HL-60 (cell line): ENCODE data around the gene ZNF423.

ENCODE experiments used
- GABPA ChIP-seq: IDR thresholded peaks from 2 replicates; pipeline ENCODE4 v1.6.1; 2012; ENCODE audit warnings: low read depth
- POLR2AphosphoS5 ChIP-seq: IDR thresholded peaks from 2 replicates; pipeline ENCODE4 v1.6.1; 2012; ENCODE audit warnings: low read depth
- REST ChIP-seq: IDR thresholded peaks from 2 replicates; pipeline ENCODE4 v1.6.1; 2012; ENCODE audit warnings: low read depth; ENCODE audit not compliant: insufficient replicate concordance
- SPI1 ChIP-seq: IDR thresholded peaks from 2 replicates; pipeline ENCODE4 v1.6.1; 2012; ENCODE audit warnings: low read depth, mild to moderate bottlenecking, borderline replicate concordance
- TF ChIP-seq, protein P1 (sequence below): IDR thresholded peaks from one replicate; pipeline ENCODE4 v1.5.1; 2011; ENCODE audit warnings: low read length, control low read depth, inconsistent platforms; ENCODE audit not compliant: insufficient read depth

DNA sequence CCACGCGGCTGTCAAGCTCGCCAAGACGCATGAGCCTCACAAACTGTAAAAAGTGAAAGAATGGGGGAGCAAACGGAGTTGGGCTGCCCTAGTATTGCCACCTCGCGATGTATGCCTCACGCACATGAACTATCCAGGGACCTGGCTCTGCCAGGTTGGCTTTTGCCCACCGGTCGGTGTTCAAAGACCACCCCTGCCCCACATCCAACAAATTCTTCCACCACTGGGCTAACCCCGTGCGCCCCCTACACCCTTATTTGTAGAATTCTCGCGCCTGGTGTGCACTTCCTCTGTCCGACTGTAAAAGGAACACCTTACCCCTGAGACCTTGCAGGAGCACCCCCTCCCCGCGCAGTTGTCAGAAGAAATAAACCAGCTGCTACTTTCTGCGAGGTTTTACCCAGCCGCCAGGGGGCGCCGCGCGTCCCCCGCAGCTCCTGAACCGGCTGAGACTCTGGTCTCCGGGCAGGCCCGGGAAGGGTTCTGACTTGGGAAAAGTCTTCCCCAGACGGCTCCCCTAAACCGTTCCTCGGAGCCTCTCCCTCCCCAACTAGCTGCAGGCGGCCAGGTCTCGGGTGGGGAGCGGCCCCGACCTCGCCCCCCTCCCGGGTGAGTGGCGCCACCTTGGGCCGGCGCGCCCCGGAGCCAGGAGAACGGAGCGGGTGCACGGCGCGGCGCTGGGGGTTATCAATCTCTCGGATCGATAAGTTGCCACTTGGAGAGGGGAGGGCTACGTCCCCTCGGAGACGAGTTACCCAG lies 1.7 kb upstream of the ZNF423 start:
- TF ChIP-seq, protein P1, sequence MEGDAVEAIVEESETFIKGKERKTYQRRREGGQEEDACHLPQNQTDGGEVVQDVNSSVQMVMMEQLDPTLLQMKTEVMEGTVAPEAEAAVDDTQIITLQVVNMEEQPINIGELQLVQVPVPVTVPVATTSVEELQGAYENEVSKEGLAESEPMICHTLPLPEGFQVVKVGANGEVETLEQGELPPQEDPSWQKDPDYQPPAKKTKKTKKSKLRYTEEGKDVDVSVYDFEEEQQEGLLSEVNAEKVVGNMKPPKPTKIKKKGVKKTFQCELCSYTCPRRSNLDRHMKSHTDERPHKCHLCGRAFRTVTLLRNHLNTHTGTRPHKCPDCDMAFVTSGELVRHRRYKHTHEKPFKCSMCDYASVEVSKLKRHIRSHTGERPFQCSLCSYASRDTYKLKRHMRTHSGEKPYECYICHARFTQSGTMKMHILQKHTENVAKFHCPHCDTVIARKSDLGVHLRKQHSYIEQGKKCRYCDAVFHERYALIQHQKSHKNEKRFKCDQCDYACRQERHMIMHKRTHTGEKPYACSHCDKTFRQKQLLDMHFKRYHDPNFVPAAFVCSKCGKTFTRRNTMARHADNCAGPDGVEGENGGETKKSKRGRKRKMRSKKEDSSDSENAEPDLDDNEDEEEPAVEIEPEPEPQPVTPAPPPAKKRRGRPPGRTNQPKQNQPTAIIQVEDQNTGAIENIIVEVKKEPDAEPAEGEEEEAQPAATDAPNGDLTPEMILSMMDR: no peak
- no peak for TF ChIP-seq POLR2AphosphoS5
- no peak for TF ChIP-seq GABPA
- no peak for TF ChIP-seq REST
- TF ChIP-seq SPI1: no peak; the same call in 1 of the 2 replicates
